Loucy (cell line): ENCODE results near the gene TAAR1.
"Not testable (repeated sequence)": the region's sequence is repeated elsewhere in the genome, so short reads cannot be mapped to it uniquely, and the experiment has no call there.

Source experiments
- H2AFZ ChIP-seq: fragments of 200-600 bp; sonication (generic); 2 replicates; pipeline ENCODE4 v1.6.0; 2016; ENCODE audit warnings: antibody characterized with exemption, mild to moderate bottlenecking, low read length, moderate library complexity
- H3F3A ChIP-seq: fragments of 200-600 bp; 2 replicates; pipeline ENCODE4 v1.6.0; 2016; ENCODE audit warnings: antibody characterized with exemption, low read depth, mild to moderate bottlenecking
- H3K27me3 ChIP-seq: fragments of 200-600 bp; sonication (generic); 2 replicates; pipeline ENCODE4 v1.6.1; 2014; ENCODE audit warnings: low read length, mild to moderate bottlenecking; ENCODE audit not compliant: insufficient read depth, poor library complexity, severe bottlenecking
- H3K36me3 ChIP-seq: fragments of 200-600 bp; sonication (generic); 2 replicates; pipeline ENCODE4 v1.6.1; 2016; ENCODE audit warnings: low read length; ENCODE audit not compliant: insufficient read depth
- H3K4me1 ChIP-seq: fragments of 200-600 bp; sonication (generic); 2 replicates; pipeline ENCODE4 v1.5.1; 2014; ENCODE audit warnings: low read length, mild to moderate bottlenecking; ENCODE audit not compliant: insufficient read depth, poor library complexity, severe bottlenecking
- H3K4me2 ChIP-seq: fragments of 200-600 bp; sonication (generic); 2 replicates; pipeline ENCODE4 v1.6.0; 2014; ENCODE audit warnings: antibody characterized with exemption, low read length, low read depth, mild to moderate bottlenecking; ENCODE audit not compliant: poor library complexity, severe bottlenecking
- H3K4me3 ChIP-seq: fragments of 200-600 bp; sonication (generic); 2 replicates; pipeline ENCODE4 v1.5.1; 2014; ENCODE audit warnings: low read length, mild to moderate bottlenecking, mixed read lengths; ENCODE audit not compliant: poor library complexity, severe bottlenecking
- H3K79me2 ChIP-seq: fragments of 200-600 bp; sonication (generic); 2 replicates; pipeline ENCODE4 v1.6.1; 2014; ENCODE audit warnings: low read length; ENCODE audit not compliant: insufficient read depth
- H3K9ac ChIP-seq: fragments of 200-600 bp; sonication (generic); 2 replicates; pipeline ENCODE4 v1.6.0; 2014; ENCODE audit warnings: mild to moderate bottlenecking, low read depth, low read length, moderate library complexity; ENCODE audit not compliant: poor library complexity, severe bottlenecking
- H3K9me2 ChIP-seq: fragments of 200-600 bp; sonication (generic); replicated peaks from 2 replicates; pipeline ENCODE4 v1.6.1; 2016; ENCODE audit warnings: low read depth, low read length, mixed read lengths
- H3K9me3 ChIP-seq: fragments of 200-600 bp; sonication (generic); 2 replicates; pipeline ENCODE4 v1.6.1; 2014; ENCODE audit warnings: mild to moderate bottlenecking, antibody characterized with exemption, low read length, low read depth; ENCODE audit not compliant: insufficient read depth
- H4K20me1 ChIP-seq: fragments of 200-600 bp; sonication (generic); 2 replicates; pipeline ENCODE4 v1.6.0; 2014; ENCODE audit warnings: antibody characterized with exemption, low read length, mild to moderate bottlenecking; ENCODE audit not compliant: insufficient read depth, poor library complexity, severe bottlenecking
- CTCF ChIP-seq: fragments of 200-600 bp; sonication (generic); conservative IDR thresholded peaks from 2 replicates; pipeline ENCODE4 v1.5.1; 2014; ENCODE audit warnings: mild to moderate bottlenecking, antibody characterized with exemption, low read length
- EZH2phosphoT487 ChIP-seq: fragments of 200-600 bp; IDR thresholded peaks from 2 replicates; pipeline ENCODE4 v1.6.1; 2018; ENCODE audit warnings: antibody characterized with exemption, mild to moderate bottlenecking, moderate library complexity, borderline replicate concordance

The TAAR1 gene

GRCh38 chr6:132643547-132643946 is 15.4 kb downstream of the TAAR1 start:
- Histone ChIP-seq H3K36me3 (no peaks in the 10 kb centered on the region), H3K9me2 (no peaks in the 10 kb centered on the region), H3K4me1 (peaks cover 25% of the 10 kb centered on the region), H3K9me3 (no peaks in the 10 kb centered on the region), H2AFZ (0 out of 2 replicates have a peak overlapping the region, but pooled peaks have one; percentile 43), H3K9ac (no peak overlapping the region), H3K79me2 (no peaks in the 10 kb centered on the region), H3K4me2 (no peak overlapping the region), H3F3A (no peaks in the 10 kb centered on the region; the same call in 1 of the 2 replicates), H4K20me1 (no peaks in the 10 kb centered on the region), H3K4me3 (no peak overlapping the region), H3K27me3 (no peaks in the 10 kb centered on the region)
- no peak for TF ChIP-seq EZH2phosphoT487
- no peak for TF ChIP-seq CTCF

GRCh38 chr6:132637135-132637534 is 21.8 kb downstream of the TAAR1 start:
- not testable (repeated sequence) for H3K4me2 ChIP-seq, H3F3A ChIP-seq, H3K9ac ChIP-seq, H4K20me1 ChIP-seq, H3K27me3 ChIP-seq, H3K4me1 ChIP-seq, H3K36me3 ChIP-seq, H2AFZ ChIP-seq, H3K9me2 ChIP-seq, H3K79me2 ChIP-seq, H3K9me3 ChIP-seq, H3K4me3 ChIP-seq

GRCh38 chr6:132635906-132636305 is 23.1 kb downstream of the TAAR1 start:
- H3K9me3 ChIP-seq, H3K36me3 ChIP-seq, H3K79me2 ChIP-seq, H3K4me1 ChIP-seq, H3K27me3 ChIP-seq, H2AFZ ChIP-seq, H4K20me1 ChIP-seq, H3K4me2 ChIP-seq, H3F3A ChIP-seq, H3K4me3 ChIP-seq, H3K9ac ChIP-seq, H3K9me2 ChIP-seq: not testable (repeated sequence)

GRCh38 chr6:132635288-132635687 is 23.7 kb downstream of the TAAR1 start:
- H3K36me3 ChIP-seq, H3K9me2 ChIP-seq, H3F3A ChIP-seq, H3K4me2 ChIP-seq, H3K27me3 ChIP-seq, H3K9me3 ChIP-seq, H3K79me2 ChIP-seq, H4K20me1 ChIP-seq, H3K9ac ChIP-seq, H3K4me3 ChIP-seq, H3K4me1 ChIP-seq, H2AFZ ChIP-seq: not testable (repeated sequence)

GRCh38 chr6:132634796-132635195 is 24.2 kb downstream of the TAAR1 start:
- no peaks in the 10 kb centered on the region for H3K4me1 ChIP-seq
- H3K27me3 ChIP-seq: no peaks in the 10 kb centered on the region
- no peaks in the 10 kb centered on the region for H3K9me3 ChIP-seq
- no peak overlapping the region for H3K4me2 ChIP-seq
- TF ChIP-seq EZH2phosphoT487 (no peak), CTCF (no peak)
- H2AFZ ChIP-seq: no peak overlapping the region
- H3K4me3 ChIP-seq: no peak overlapping the region
- no peaks in the 10 kb centered on the region for H3K36me3 ChIP-seq
- H3K9ac ChIP-seq: no peak overlapping the region
- H3F3A ChIP-seq: no peaks in the 10 kb centered on the region
- no peaks in the 10 kb centered on the region for H3K9me2 ChIP-seq
- H3K79me2 ChIP-seq: no peaks in the 10 kb centered on the region
- H4K20me1 ChIP-seq: no peaks in the 10 kb centered on the region
